Endothelial cell of umbilical vein (primary cell): ENCODE measurements around the gene GGN. TPM values are rescaled to one million over a fixed set of nuclear protein-coding genes. Genes with fewer than 3 reads are reported as not detected.

Experiments used
- BruUV-seq: library from RNA; stranded (reverse); fragments of 400-500 nt; replicated peaks from 2 replicates; lab custom pipeline; 2021; lab: Mats Ljungman, UMichigan
- CTCF ChIA-PET: fragments of 300-600, 350-600 bp; sonication (Branson Sonifier 250); formaldehyde crosslinking; loops from one replicate; lab custom pipeline; 2021; ENCODE audit warnings: antibody characterized with exemption, inconsistent platforms; lab: Charles Lee
- POLR2A ChIA-PET: fragments of 300-600, 350-600 bp; sonication (Branson Sonifier 250); formaldehyde crosslinking; loops from one replicate; lab custom pipeline; 2021; ENCODE audit warnings: antibody characterized with exemption, inconsistent platforms; lab: Charles Lee
- DNase-seq: peaks from one replicate; pipeline ENCODE4 v3.0.0-alpha.2; 2011; ENCODE audit warnings: low read depth, low spot score
- FAIRE-seq: peaks from 2 replicates; lab custom pipeline; 2011; peaks lifted over from hg19 to GRCh38; lab: Jason Lieb, UNC
- H2AFZ ChIP-seq: 2 replicates; pipeline ENCODE4 v1.6.0; 2012; ENCODE audit warnings: low read depth, low read length, control low read depth, inconsistent platforms
- H3K27ac ChIP-seq: 2 replicates; pipeline ENCODE4 v1.5.1; 2011; ENCODE audit warnings: low read depth, mild to moderate bottlenecking, control low read depth, low read length, moderate library complexity; ENCODE audit not compliant: insufficient read depth
- H3K27me3 ChIP-seq, 2 experiments: 2 replicates each; pipeline versions ENCODE4 v1.6.0 to v1.6.1; 2011; ENCODE audit warnings: low read length in 2 of 2, mixed read lengths in 1 of 2; ENCODE audit not compliant: control insufficient read depth in 2 of 2, insufficient read depth in 2 of 2
- H3K36me3 ChIP-seq, 2 experiments: 2 replicates in 1 of 2; 3 replicates in 1 of 2; pipeline ENCODE4 v1.5.1; 2011; ENCODE audit warnings: low read length in 2 of 2, mild to moderate bottlenecking in 1 of 2, moderate library complexity in 1 of 2; ENCODE audit not compliant: control insufficient read depth in 2 of 2, insufficient read depth in 2 of 2; ENCODE audit errors: extremely low read depth in 1 of 2
- H3K4me1 ChIP-seq: 3 replicates; pipeline ENCODE4 v1.5.1; 2011; ENCODE audit warnings: mild to moderate bottlenecking, low read length; ENCODE audit not compliant: control insufficient read depth, insufficient read depth; ENCODE audit errors: extremely low read depth
- H3K4me2 ChIP-seq: 2 replicates; pipeline ENCODE4 v1.6.1; 2011; ENCODE audit warnings: low read length, control low read depth, mixed read lengths; ENCODE audit not compliant: insufficient read depth
- H3K4me3 ChIP-seq, 3 experiments: fragments of 200-600 bp in 1 of 3; sonication (generic), shearing (Covaris generic) in 1 of 3; replicated peaks in 1 of 3; 2 replicates each; pipeline ENCODE4 v1.5.1; 2011 to 2016; ENCODE audit warnings: control low read depth in 3 of 3, low read length in 3 of 3, mild to moderate bottlenecking in 2 of 3, inconsistent platforms in 1 of 3, low read depth in 1 of 3, moderate library complexity in 1 of 3; ENCODE audit not compliant: insufficient read depth in 1 of 3
- H3K79me2 ChIP-seq: 2 replicates; pipeline ENCODE4 v1.6.0; 2012; ENCODE audit warnings: low read length, inconsistent platforms; ENCODE audit not compliant: control insufficient read depth, insufficient read depth
- H3K9ac ChIP-seq: replicated peaks from 2 replicates; pipeline ENCODE3; 2011; ENCODE audit warnings: low read length, control low read depth; ENCODE audit not compliant: insufficient read depth; ENCODE audit errors: extremely low read depth
- H3K9me1 ChIP-seq: replicated peaks from 3 replicates; pipeline ENCODE4 v1.6.0; 2011; ENCODE audit warnings: mild to moderate bottlenecking, low read length; ENCODE audit not compliant: control insufficient read depth, insufficient read depth; ENCODE audit errors: extremely low read depth
- H3K9me3 ChIP-seq: replicated peaks from 2 replicates; pipeline ENCODE4 v1.5.1; 2012; ENCODE audit warnings: low read length, inconsistent platforms; ENCODE audit not compliant: control insufficient read depth, insufficient read depth
- H4K20me1 ChIP-seq: replicated peaks from 2 replicates; pipeline ENCODE3; 2011; ENCODE audit warnings: mild to moderate bottlenecking, low read length; ENCODE audit not compliant: control insufficient read depth, insufficient read depth; ENCODE audit errors: extremely low read depth
- CTCF ChIP-seq, 2 donors: IDR thresholded peaks; 1 replicate in 1 of 2; 2 replicates in 1 of 2; pipeline ENCODE4 v1.5.1; 2011; ENCODE audit warnings: low read length in 2 of 2, mild to moderate bottlenecking in 2 of 2, moderate library complexity in 2 of 2, control low read depth in 1 of 2, inconsistent platforms in 1 of 2, low read depth in 1 of 2; ENCODE audit not compliant: insufficient read depth in 1 of 2; ENCODE audit errors: extremely low read depth in 1 of 2
- EZH2 ChIP-seq: IDR thresholded peaks from 2 replicates; pipeline ENCODE4 v1.6.1; 2012; ENCODE audit warnings: borderline replicate concordance, low read depth, mild to moderate bottlenecking, moderate library complexity, low read length, inconsistent platforms; ENCODE audit not compliant: severe bottlenecking
- FOS ChIP-seq: IDR thresholded peaks from 2 replicates; pipeline ENCODE4 v1.6.1; 2011; ENCODE audit warnings: mild to moderate bottlenecking, low read length, moderate library complexity, borderline replicate concordance; ENCODE audit not compliant: insufficient read depth
- GATA2 ChIP-seq: IDR thresholded peaks from 2 replicates; pipeline ENCODE4 v1.7.0; 2011; ENCODE audit warnings: low read depth, mild to moderate bottlenecking, moderate library complexity, mixed read lengths, low read length; ENCODE audit not compliant: insufficient read length, insufficient read depth
- JUN ChIP-seq: IDR thresholded peaks from 2 replicates; pipeline ENCODE4 v1.6.1; 2011; ENCODE audit warnings: borderline replicate concordance, low read depth; ENCODE audit not compliant: insufficient read length, insufficient read depth
- POLR2A ChIP-seq: IDR thresholded peaks from 2 replicates; pipeline ENCODE4 v1.6.1; 2012; ENCODE audit warnings: low read depth, mild to moderate bottlenecking, control low read depth, low read length
- dilution Hi-C: fragments of 300-500 bp; cut with MboI; formaldehyde crosslinking; loops from one replicate; pipeline ENCODE4 v1.15.0; 2019; ENCODE audit warnings: low sequenced_read_pairs; ENCODE audit not compliant: extremely low pct_ligation_motif_present
- intact Hi-C: fragments of 100-400 bp; cut with micrococcal nuclease; formaldehyde crosslinking; loops from one replicate; pipeline ENCODE4 v1.10.0; 2022
- polyA plus RNA-seq, 4 experiments: library from polyadenylated mRNA; depleted of rRNA in 3 of 4; stranded (reverse) in 3 of 4; unstranded in 1 of 4; fragments of >200 nt; gene quantifications; 2 replicates each; pipeline versions ENCODE4 v1.2.1 to v1.2.3, GENCODE V29; 2011 to 2012; ENCODE audit warnings: missing spikeins in 1 of 4
- total RNA-seq: library from RNA; stranded (reverse); gene quantifications from 2 replicates; pipeline ENCODE4 v1.2.3, GENCODE V29; 2021

GGN gene
- total and polyA plus RNA-seq, 2 donors (not counting 3 experiments of a cell fraction or from before 2014, with no cell fraction given): 0.39 to 0.88 TPM

- H4K20me1 ChIP-seq: no peaks in the 10 kb centered on the region
- intact Hi-C loops (loop anchor here (5.0 to 10.0 kb wide), 2 partner anchors 159 to 304 kb away; no protein-coding TSS in a partner anchor), dilution Hi-C loops (no loop called here)
- no peaks in the 10 kb centered on the region for H3K27me3 ChIP-seq
- no peak for TF ChIP-seq EZH2
- TF ChIP-seq GATA2: peak; percentile 14
- H3K9ac ChIP-seq: no peak overlapping the region
- ChIA-PET CTCF (no interaction called here), POLR2A (no interaction called here)
- FAIRE-seq: no peak
- no TSS peak for BruUV-seq
- DNase-seq: peak; percentile 45
- H3K4me1 ChIP-seq: peaks cover 2% of the 10 kb centered on the region
- H3K9me1 ChIP-seq: no peaks in the 10 kb centered on the region
- H3K27ac ChIP-seq: no peak overlapping the region
- no peak overlapping the region for H2AFZ ChIP-seq
- H3K36me3 ChIP-seq: no peaks in the 10 kb centered on the region
- no peak overlapping the region for H3K4me2 ChIP-seq
- no peaks in the 10 kb centered on the region for H3K9me3 ChIP-seq
- no peaks in the 10 kb centered on the region for H3K79me2 ChIP-seq
- H3K4me3 ChIP-seq: no peak overlapping the region
Measured at GRCh38 chr19:38401148-38401547, 13.3 kb upstream of the GGN start.

- Histone ChIP-seq H3K9me3 (no peaks in the 10 kb centered on the region), H2AFZ (no peak overlapping the region), H3K27ac (no peak overlapping the region), H3K79me2 (no peaks in the 10 kb centered on the region), H4K20me1 (no peaks in the 10 kb centered on the region), H3K9ac (no peak overlapping the region), H3K27me3 (no peaks in the 10 kb centered on the region), H3K36me3 (no peaks in the 10 kb centered on the region), H3K4me1 (peaks cover 2% of the 10 kb centered on the region), H3K4me3 (no peak overlapping the region), H3K9me1 (no peaks in the 10 kb centered on the region), H3K4me2 (no peak overlapping the region)
- no peak for FAIRE-seq
- no peak for DNase-seq
- POLR2A ChIA-PET: no interaction called here
- CTCF ChIA-PET: no interaction called here
- no TSS peak for BruUV-seq
- intact Hi-C loops (loop anchor here (5.0 to 10.0 kb wide), 2 partner anchors 158 to 304 kb away; no protein-coding TSS in a partner anchor), dilution Hi-C loops (no loop called here)
- no peak for TF ChIP-seq FOS
- TF ChIP-seq CTCF (IDR thresholded peaks at IDR 0.05; ENCODE audit: extremely low read depth in 1 of 2, insufficient read depth in 1 of 2, low read depth in 1 of 2, low read length in 2 of 2): no peak
- no peak for TF ChIP-seq POLR2A
- TF ChIP-seq JUN: no peak
Measured at GRCh38 chr19:38400361-38400760, 12.5 kb upstream of the GGN start.
